T47D (cell line): Measurements from ENCODE around the gene RNU6-9.

Experiments
- DNase-seq, 2 experiments: peaks; one replicate each; pipeline versions ENCODE4 v3.0.0 to v3.0.0-alpha.2; 2011 to 2012; ENCODE audit warnings: low read depth in 1 of 2, low spot score in 1 of 2
- JUND ChIP-seq: IDR thresholded peaks from 2 replicates; pipeline ENCODE4 v1.6.1; 2012; ENCODE audit warnings: low read depth
- in situ Hi-C: cut with HindIII; loops from 2 replicates; pipeline ENCODE4 v1.10.0; 2016; ENCODE audit warnings: low sequenced_read_pairs, low pct_unique_long_range_greater_than_20kb

RNU6-9 gene

GRCh38 chr19:916645-917322 lies 23.5 kb downstream of the RNU6-9 start:
- peak in 1 of 2 experiments; percentile 37 for DNase-seq
- in situ Hi-C loops: no loop called here
- no peak for TF ChIP-seq JUND

GRCh38 chr19:917323-918151 lies 24.3 kb downstream of the RNU6-9 start, which contains the start of gene KISS1R:
TSS of gene KISS1R (plus strand) at chr19:917333. CDS start at chr19:917503, 170 bp downstream.
- TF ChIP-seq JUND: no peak
- peak in 1 of 2 experiments; percentile 56 for DNase-seq
- in situ Hi-C loops: no loop called here

- DNase-seq: no peak
- no peak for TF ChIP-seq JUND
- in situ Hi-C loops: no loop called here
These were observed 24.8 kb downstream of the RNU6-9 start for GRCh38 chr19:918152-918437.

- in situ Hi-C loops: no loop called here
- peak in 1 of 2 experiments; percentile 41 for DNase-seq
- TF ChIP-seq JUND: no peak
These were observed 25.4 kb downstream of the RNU6-9 start for GRCh38 chr19:918481-919198.

- TF ChIP-seq JUND: no peak
- peak in 1 of 2 experiments; percentile 43 for DNase-seq
- in situ Hi-C loops: no loop called here
These were observed 26.1 kb downstream of the RNU6-9 start for GRCh38 chr19:919199-920050.

- in situ Hi-C loops: no loop called here
- peak in 1 of 2 experiments; percentile 45 for DNase-seq
- TF ChIP-seq JUND: no peak
These were observed 27.0 kb downstream of the RNU6-9 start for GRCh38 chr19:920051-920864.

GRCh38 chr19:924553-925086 lies 31.3 kb downstream of the RNU6-9 start:
- TF ChIP-seq JUND: no peak
- in situ Hi-C loops: no loop called here
- DNase-seq: peak in 1 of 2 experiments; percentile 50

- peak; percentile 75 to 82 for DNase-seq
- in situ Hi-C loops: no loop called here
- no peak for TF ChIP-seq JUND
These were observed 31.8 kb downstream of the RNU6-9 start for GRCh38 chr19:925087-925525.

- DNase-seq: peak; percentile 83 to 90
- in situ Hi-C loops: no loop called here
- no peak for TF ChIP-seq JUND
These were observed 32.4 kb downstream of the RNU6-9 start, which contains the start of gene ARID3A for GRCh38 chr19:925526-926322. TSS of gene ARID3A (plus strand) at chr19:926035. CDS start at chr19:929529, 3,494 bp downstream.

GRCh38 chr19:926323-926588 lies 33.0 kb downstream of the RNU6-9 start:
- TF ChIP-seq JUND: no peak
- no peak for DNase-seq
- in situ Hi-C loops: no loop called here
